ENCODE measurements around the gene PCDH1. TPM values are rescaled to one million over a fixed set of nuclear protein-coding genes. Genes with fewer than 3 reads are reported as not detected.

PCDH1 gene
- total RNA-seq, 4 donors from 2014 or later: 85.1 to 172 (median 119) TPM

- DNase-seq (ENCODE audit: low spot score in 2 of 2): no peak
- intact Hi-C loops (cut with DNase I; ENCODE audit: low total_unique reads): no loop called here
- no peak for TF ChIP-seq CTCF (IDR thresholded peaks at IDR 0.05)
- TF ChIP-seq POLR2A (IDR thresholded peaks at IDR 0.05): no peak
- H3K4me3 ChIP-seq (ENCODE audit: low read depth, poor library complexity, severe bottlenecking): no peak overlapping the region
- WGBS, 2 donors: 71 to 88% methylated on average over 5 to 14 of the region's 14 CpGs
Observed at GRCh38 chr5:141869040-141869439, 9.2 kb downstream of the PCDH1 start.

GRCh38 chr5:141868541-141868940, 9.7 kb downstream of the PCDH1 start:
- intact Hi-C loops (cut with DNase I; ENCODE audit: low total_unique reads): no loop called here
- DNase-seq (ENCODE audit: low spot score in 2 of 2): no peak
- TF ChIP-seq CTCF (IDR thresholded peaks at IDR 0.05) (no peak), POLR2A (IDR thresholded peaks at IDR 0.05) (no peak)
- 90 to 93% methylated on average over 3 to 15 of the region's 16 CpGs for WGBS, 2 donors
- no peak overlapping the region for H3K4me3 ChIP-seq (ENCODE audit: low read depth, poor library complexity, severe bottlenecking)

- 64 to 74% methylated on average over 4 of the region's 4 CpGs for WGBS, 2 donors
- no peak for DNase-seq (ENCODE audit: low spot score in 2 of 2)
- no peak for TF ChIP-seq CTCF (IDR thresholded peaks at IDR 0.05)
- TF ChIP-seq POLR2A (IDR thresholded peaks at IDR 0.05): no peak
- intact Hi-C loops (cut with DNase I; ENCODE audit: low total_unique reads): no loop called here
- H3K4me3 ChIP-seq (ENCODE audit: low read depth, poor library complexity, severe bottlenecking): no peak overlapping the region
Observed at GRCh38 chr5:141867651-141868050, 10.6 kb downstream of the PCDH1 start.

- TF ChIP-seq POLR2A (IDR thresholded peaks at IDR 0.05) (no peak), CTCF (IDR thresholded peaks at IDR 0.05) (no peak)
- DNase-seq (ENCODE audit: low spot score in 2 of 2): no peak
- WGBS, 2 donors: 80 to 85% methylated on average over 5 of the region's 5 CpGs
- no peak overlapping the region for H3K4me3 ChIP-seq (ENCODE audit: low read depth, poor library complexity, severe bottlenecking)
- intact Hi-C loops (cut with DNase I; ENCODE audit: low total_unique reads): no loop called here
Observed at GRCh38 chr5:141867139-141867538, 11.1 kb downstream of the PCDH1 start.

- TF ChIP-seq POLR2A (IDR thresholded peaks at IDR 0.05) (no peak), CTCF (IDR thresholded peaks at IDR 0.05) (no peak)
- no peak overlapping the region for H3K4me3 ChIP-seq (ENCODE audit: low read depth, poor library complexity, severe bottlenecking)
- 36 to 57% methylated on average over 10 to 13 of the region's 13 CpGs for WGBS, 2 donors
- DNase-seq (ENCODE audit: low spot score in 2 of 2): peak in 1 of 2 donors; percentile 62
- intact Hi-C loops (cut with DNase I; ENCODE audit: low total_unique reads): no loop called here
Observed at GRCh38 chr5:141866096-141866495, 12.1 kb downstream of the PCDH1 start.

GRCh38 chr5:141865406-141865805, 12.8 kb downstream of the PCDH1 start:
- DNase-seq (ENCODE audit: low spot score in 2 of 2): no peak
- no peak overlapping the region for H3K4me3 ChIP-seq (ENCODE audit: low read depth, poor library complexity, severe bottlenecking)
- intact Hi-C loops (cut with DNase I; ENCODE audit: low total_unique reads): no loop called here
- TF ChIP-seq POLR2A (IDR thresholded peaks at IDR 0.05) (no peak), CTCF (IDR thresholded peaks at IDR 0.05) (no peak)
- 67 to 71% methylated on average over 2 of the region's 2 CpGs for WGBS, 2 donors

Measured in lower leg skin (tissue), 4 donors.